ENCODE measurements around the gene GADD45G. TPM values are rescaled to one million over a fixed set of nuclear protein-coding genes. Genes with fewer than 3 reads are reported as not detected.

Gene GADD45G
- total RNA-seq, 2 donors from 2014 or later, result 5.7 to 11.7 TPM

Other genes starting within 250 kb of the GADD45G start
- 100 to 1,000 TPM; 167 to 263 TPM for gene SEMA4D, start 106.9 kb upstream of the GADD45G start, total RNA-seq

Data from activated T-helper 17 cell treated with anti-CD3 and anti-CD28 coated beads, Interleukin-2, amount 50 U/mL, for 72 hours (primary cell).